Stomach (tissue), 4 donors: ENCODE measurements around the gene CD101.

ENCODE experiments used
- EP300 ChIP-seq: sonication (generic); formaldehyde crosslinking; IDR thresholded peaks from one replicate; pipeline ENCODE4 v1.6.1; 2017; ENCODE audit warnings: antibody characterized with exemption
- POLR2A ChIP-seq, 4 donors: fragments of 450-650 bp; IDR thresholded peaks; one replicate each; pipeline ENCODE4 v1.6.1; 2016; ENCODE audit warnings: antibody characterized with exemption in 4 of 4, control low read depth in 2 of 4, mild to moderate bottlenecking in 1 of 4, moderate library complexity in 1 of 4
- POLR2AphosphoS5 ChIP-seq, 3 donors: sonication (generic); formaldehyde crosslinking; IDR thresholded peaks; one replicate each; pipeline ENCODE4 v1.6.1; 2016; ENCODE audit warnings: antibody characterized with exemption in 3 of 3
- TF ChIP-seq, protein P1 (sequence below), 7 experiments: fragments of 450-650 bp in 4 of 7; fragments of 200-600 bp in 3 of 7; sonication (generic) in 3 of 7; IDR thresholded peaks; one replicate each; pipeline ENCODE4 v1.5.1; 2016 to 2019; ENCODE audit warnings: antibody characterized with exemption in 7 of 7, control low read depth in 2 of 7, mild to moderate bottlenecking in 1 of 7

DNA sequence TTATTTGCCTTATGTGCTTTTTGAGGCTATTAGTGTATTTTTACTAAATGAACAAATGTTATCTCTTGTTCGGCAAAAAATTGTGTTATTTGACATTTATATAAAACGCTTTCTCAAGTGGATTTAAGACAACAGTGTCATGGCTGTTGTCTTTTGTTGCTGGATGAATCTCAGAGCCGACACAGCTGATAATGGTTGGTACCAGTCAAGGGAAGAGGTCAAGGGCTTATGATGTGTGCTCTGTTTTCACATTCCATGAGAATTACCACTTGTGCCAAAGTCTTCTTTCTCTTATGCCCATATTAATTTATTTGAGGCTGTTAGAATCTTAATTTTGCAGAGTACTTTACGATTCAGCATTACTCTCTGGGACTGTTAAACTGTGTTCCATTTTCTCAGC lies 17.9 kb upstream of the CD101 start:
- TF ChIP-seq POLR2AphosphoS5 (IDR thresholded peaks at IDR 0.05) (no peak), POLR2A (IDR thresholded peaks at IDR 0.05) (no peak), EP300 (no peak)
- TF ChIP-seq, protein P1, sequence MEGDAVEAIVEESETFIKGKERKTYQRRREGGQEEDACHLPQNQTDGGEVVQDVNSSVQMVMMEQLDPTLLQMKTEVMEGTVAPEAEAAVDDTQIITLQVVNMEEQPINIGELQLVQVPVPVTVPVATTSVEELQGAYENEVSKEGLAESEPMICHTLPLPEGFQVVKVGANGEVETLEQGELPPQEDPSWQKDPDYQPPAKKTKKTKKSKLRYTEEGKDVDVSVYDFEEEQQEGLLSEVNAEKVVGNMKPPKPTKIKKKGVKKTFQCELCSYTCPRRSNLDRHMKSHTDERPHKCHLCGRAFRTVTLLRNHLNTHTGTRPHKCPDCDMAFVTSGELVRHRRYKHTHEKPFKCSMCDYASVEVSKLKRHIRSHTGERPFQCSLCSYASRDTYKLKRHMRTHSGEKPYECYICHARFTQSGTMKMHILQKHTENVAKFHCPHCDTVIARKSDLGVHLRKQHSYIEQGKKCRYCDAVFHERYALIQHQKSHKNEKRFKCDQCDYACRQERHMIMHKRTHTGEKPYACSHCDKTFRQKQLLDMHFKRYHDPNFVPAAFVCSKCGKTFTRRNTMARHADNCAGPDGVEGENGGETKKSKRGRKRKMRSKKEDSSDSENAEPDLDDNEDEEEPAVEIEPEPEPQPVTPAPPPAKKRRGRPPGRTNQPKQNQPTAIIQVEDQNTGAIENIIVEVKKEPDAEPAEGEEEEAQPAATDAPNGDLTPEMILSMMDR (IDR thresholded peaks at IDR 0.05): no peak
